Panc1 (cell line): ENCODE results near the gene CAMK4. TPM values are rescaled to one million over a fixed set of nuclear protein-coding genes. Genes with fewer than 3 reads are reported as not detected.

Experiments used
- ATAC-seq: fragments of 200-7000 bp; cut with Tn5 transposase; 2 replicates; pipeline ENCODE4 v1.9.1; 2020; ENCODE audit warnings: mild to moderate bottlenecking, moderate library complexity
- BruUV-seq: library from RNA; stranded (reverse); fragments of 400-500 nt; replicated peaks from 2 replicates; lab custom pipeline; 2021; lab: Mats Ljungman, UMichigan
- CTCF ChIA-PET: fragments of 300-600 bp; sonication (Branson Sonifier 250); formaldehyde crosslinking; loops from one replicate; lab custom pipeline; 2022; ENCODE audit warnings: antibody characterized with exemption; lab: Charles Lee
- POLR2A ChIA-PET: fragments of 300-600 bp; sonication (Branson Sonifier 250); formaldehyde crosslinking; loops from one replicate; lab custom pipeline; 2022; ENCODE audit warnings: antibody characterized with exemption; lab: Charles Lee
- DNase-seq: peaks from one replicate; pipeline ENCODE4 v3.0.0-alpha.2; 2010; ENCODE audit warnings: low read depth, low spot score
- H3K27ac ChIP-seq: 2 replicates; pipeline ENCODE4 v1.5.1; 2011; ENCODE audit warnings: mild to moderate bottlenecking, low read length, inconsistent platforms
- H3K27me3 ChIP-seq: fragments of 200-500 bp; sonication (Bioruptor generic); 2 replicates; pipeline ENCODE4 v1.6.0; 2014; ENCODE audit warnings: low read length, inconsistent platforms; ENCODE audit not compliant: control insufficient read depth, insufficient read depth
- H3K36me3 ChIP-seq: fragments of 200-500 bp; sonication (Bioruptor generic); 2 replicates; pipeline ENCODE4 v1.5.1; 2014; ENCODE audit warnings: inconsistent platforms, mild to moderate bottlenecking, low read length, moderate library complexity; ENCODE audit not compliant: control insufficient read depth, insufficient read depth
- H3K4me1 ChIP-seq: 2 replicates; pipeline ENCODE4 v1.5.1; 2011; ENCODE audit warnings: inconsistent platforms, mild to moderate bottlenecking, low read length, moderate library complexity; ENCODE audit not compliant: control insufficient read depth, insufficient read depth
- H3K4me3 ChIP-seq, 2 experiments: 2 replicates each; pipeline ENCODE4 v1.5.1; 2011 to 2012; ENCODE audit warnings: low read depth in 2 of 2, low read length in 2 of 2, mild to moderate bottlenecking in 2 of 2, inconsistent platforms in 1 of 2, moderate library complexity in 1 of 2
- H3K9me3 ChIP-seq: fragments of 200-500 bp; sonication (Bioruptor generic); 2 replicates; pipeline ENCODE4 v1.5.1; 2014; ENCODE audit warnings: low read depth, mild to moderate bottlenecking, inconsistent platforms, low read length, moderate library complexity; ENCODE audit not compliant: control insufficient read depth, insufficient read depth
- POLR2AphosphoS5 ChIP-seq: IDR thresholded peaks from 2 replicates; pipeline ENCODE4 v1.6.1; 2012; ENCODE audit warnings: mild to moderate bottlenecking, low read depth, low read length, moderate library complexity
- SIN3A ChIP-seq: IDR thresholded peaks from 2 replicates; pipeline ENCODE4 v1.6.1; 2012; ENCODE audit warnings: low read depth, mild to moderate bottlenecking, low read length, moderate library complexity, borderline replicate concordance; ENCODE audit not compliant: insufficient read depth
- TCF7L2 ChIP-seq: IDR thresholded peaks from 2 replicates; pipeline ENCODE4 v1.6.1; 2011; ENCODE audit warnings: mild to moderate bottlenecking, low read depth, low read length, inconsistent platforms
- in situ Hi-C: cut with HindIII; loops from 2 replicates; pipeline ENCODE4 v1.10.0; 2016; ENCODE audit warnings: low sequenced_read_pairs, low pct_unique_long_range_greater_than_20kb
- intact Hi-C: fragments of 100-400 bp; cut with micrococcal nuclease; formaldehyde crosslinking; loops from one replicate; pipeline ENCODE4 v1.10.0; 2022; ENCODE audit not compliant: unreplicated experiment
- total RNA-seq: library from RNA; stranded (reverse); gene quantifications from one replicate; pipeline ENCODE4 v1.2.1, GENCODE V29; 2021; ENCODE audit not compliant: unreplicated experiment
- TF ChIP-seq, protein P1 (sequence below): fragments of 450-650 bp; IDR thresholded peaks from 2 replicates; pipeline ENCODE4 v1.5.1; 2017; ENCODE audit warnings: mild to moderate bottlenecking
- TF ChIP-seq, protein P2 (sequence below), 2 experiments: IDR thresholded peaks; 2 replicates each; pipeline ENCODE4 v1.6.1; 2011 to 2012; ENCODE audit warnings: low read depth in 2 of 2, control low read depth in 1 of 2, low read length in 1 of 2, mild to moderate bottlenecking in 1 of 2, moderate library complexity in 1 of 2; ENCODE audit not compliant: insufficient read depth in 1 of 2

Gene CAMK4
- total RNA-seq, 1 experiment from 2014 or later, result 0.39 TPM

GRCh38 chr5:111511831-111512374, 287.7 kb downstream of the CAMK4 start:
- H3K27ac ChIP-seq, result peak overlapping the region; percentile 82
- peak overlapping the region; percentile 78 to 92 for H3K4me3 ChIP-seq
- no peaks in the 10 kb centered on the region; the same call in none of the 2 replicates for H3K27me3 ChIP-seq
- BruUV-seq, result no TSS peak
- ATAC-seq, result peak; percentile 65
- peaks cover 12% of the 10 kb centered on the region for H3K4me1 ChIP-seq
- H3K36me3 ChIP-seq, result no peaks in the 10 kb centered on the region
- H3K9me3 ChIP-seq, result no peaks in the 10 kb centered on the region
- intact Hi-C loops (no loop called here), in situ Hi-C loops (no loop called here)
- DNase-seq, result no peak
- TF ChIP-seq, protein P1, sequence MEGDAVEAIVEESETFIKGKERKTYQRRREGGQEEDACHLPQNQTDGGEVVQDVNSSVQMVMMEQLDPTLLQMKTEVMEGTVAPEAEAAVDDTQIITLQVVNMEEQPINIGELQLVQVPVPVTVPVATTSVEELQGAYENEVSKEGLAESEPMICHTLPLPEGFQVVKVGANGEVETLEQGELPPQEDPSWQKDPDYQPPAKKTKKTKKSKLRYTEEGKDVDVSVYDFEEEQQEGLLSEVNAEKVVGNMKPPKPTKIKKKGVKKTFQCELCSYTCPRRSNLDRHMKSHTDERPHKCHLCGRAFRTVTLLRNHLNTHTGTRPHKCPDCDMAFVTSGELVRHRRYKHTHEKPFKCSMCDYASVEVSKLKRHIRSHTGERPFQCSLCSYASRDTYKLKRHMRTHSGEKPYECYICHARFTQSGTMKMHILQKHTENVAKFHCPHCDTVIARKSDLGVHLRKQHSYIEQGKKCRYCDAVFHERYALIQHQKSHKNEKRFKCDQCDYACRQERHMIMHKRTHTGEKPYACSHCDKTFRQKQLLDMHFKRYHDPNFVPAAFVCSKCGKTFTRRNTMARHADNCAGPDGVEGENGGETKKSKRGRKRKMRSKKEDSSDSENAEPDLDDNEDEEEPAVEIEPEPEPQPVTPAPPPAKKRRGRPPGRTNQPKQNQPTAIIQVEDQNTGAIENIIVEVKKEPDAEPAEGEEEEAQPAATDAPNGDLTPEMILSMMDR, result no peak
- TF ChIP-seq TCF7L2, result peak; percentile 54; the same call in 1 of the 2 replicates
- CTCF ChIA-PET, result no interaction called here
- POLR2A ChIA-PET, result interaction anchor here (0.6 kb wide), 1 partner anchor 509 kb away, joined by 3 read pairs; no protein-coding TSS in a partner anchor

- in situ Hi-C loops (no loop called here), intact Hi-C loops (no loop called here)
- Histone ChIP-seq H3K4me3 (peak within 1 kb of the TSS; percentile 78 to 92), H3K36me3 (no peaks in the 10 kb centered on the region), H3K27me3 (no peaks in the 10 kb centered on the region; the same call in none of the 2 replicates), H3K27ac (peak within 1 kb of the TSS; percentile 90), H3K4me1 (peaks cover 12% of the 10 kb centered on the region), H3K9me3 (no peaks in the 10 kb centered on the region)
- ATAC-seq (peak; percentile 99), DNase-seq (peak; percentile 69)
- ChIA-PET POLR2A (no interaction called here), CTCF (no interaction called here)
- BruUV-seq, result no TSS peak
- TF ChIP-seq, protein P2, sequence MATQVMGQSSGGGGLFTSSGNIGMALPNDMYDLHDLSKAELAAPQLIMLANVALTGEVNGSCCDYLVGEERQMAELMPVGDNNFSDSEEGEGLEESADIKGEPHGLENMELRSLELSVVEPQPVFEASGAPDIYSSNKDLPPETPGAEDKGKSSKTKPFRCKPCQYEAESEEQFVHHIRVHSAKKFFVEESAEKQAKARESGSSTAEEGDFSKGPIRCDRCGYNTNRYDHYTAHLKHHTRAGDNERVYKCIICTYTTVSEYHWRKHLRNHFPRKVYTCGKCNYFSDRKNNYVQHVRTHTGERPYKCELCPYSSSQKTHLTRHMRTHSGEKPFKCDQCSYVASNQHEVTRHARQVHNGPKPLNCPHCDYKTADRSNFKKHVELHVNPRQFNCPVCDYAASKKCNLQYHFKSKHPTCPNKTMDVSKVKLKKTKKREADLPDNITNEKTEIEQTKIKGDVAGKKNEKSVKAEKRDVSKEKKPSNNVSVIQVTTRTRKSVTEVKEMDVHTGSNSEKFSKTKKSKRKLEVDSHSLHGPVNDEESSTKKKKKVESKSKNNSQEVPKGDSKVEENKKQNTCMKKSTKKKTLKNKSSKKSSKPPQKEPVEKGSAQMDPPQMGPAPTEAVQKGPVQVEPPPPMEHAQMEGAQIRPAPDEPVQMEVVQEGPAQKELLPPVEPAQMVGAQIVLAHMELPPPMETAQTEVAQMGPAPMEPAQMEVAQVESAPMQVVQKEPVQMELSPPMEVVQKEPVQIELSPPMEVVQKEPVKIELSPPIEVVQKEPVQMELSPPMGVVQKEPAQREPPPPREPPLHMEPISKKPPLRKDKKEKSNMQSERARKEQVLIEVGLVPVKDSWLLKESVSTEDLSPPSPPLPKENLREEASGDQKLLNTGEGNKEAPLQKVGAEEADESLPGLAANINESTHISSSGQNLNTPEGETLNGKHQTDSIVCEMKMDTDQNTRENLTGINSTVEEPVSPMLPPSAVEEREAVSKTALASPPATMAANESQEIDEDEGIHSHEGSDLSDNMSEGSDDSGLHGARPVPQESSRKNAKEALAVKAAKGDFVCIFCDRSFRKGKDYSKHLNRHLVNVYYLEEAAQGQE (IDR thresholded peaks at IDR 0.05; ENCODE audit: insufficient read depth in 1 of 2, low read depth in 2 of 2, low read length in 1 of 2), result no peak
- peak; percentile 77; the same call in 1 of the 2 replicates for TF ChIP-seq SIN3A
Observed at GRCh38 chr5:111512375-111513130, 288.4 kb downstream of the CAMK4 start, which contains the start of gene STARD4. Gene STARD4, minus strand, starts transcription at chr5:111512535. Its CDS starts 5,102 bp downstream, at chr5:111507433.

- no peak for DNase-seq
- BruUV-seq, result TSS peak; percentile 96
- Histone ChIP-seq H3K9me3 (no peaks in the 10 kb centered on the region), H3K27me3 (no peaks in the 10 kb centered on the region; the same call in none of the 2 replicates), H3K36me3 (no peaks in the 10 kb centered on the region), H3K4me3 (peak overlapping the region; percentile 78 to 92), H3K27ac (peak overlapping the region; percentile 90), H3K4me1 (peaks cover 12% of the 10 kb centered on the region)
- in situ Hi-C loops, result no loop called here
- ChIA-PET CTCF (no interaction called here), POLR2A (no interaction called here)
- intact Hi-C loops, result no loop called here
- TF ChIP-seq SIN3A (no peak), POLR2AphosphoS5 (no peak), TCF7L2 (no peak)
- TF ChIP-seq, protein P2 (IDR thresholded peaks at IDR 0.05; ENCODE audit: insufficient read depth in 1 of 2, low read depth in 2 of 2, low read length in 1 of 2), result no peak
- TF ChIP-seq, protein P1, result no peak
- ATAC-seq, result no peak
Observed at GRCh38 chr5:111513131-111513520, 288.9 kb downstream of the CAMK4 start.
